Natural killer cell (primary cell): ENCODE results near the gene FAIM2. TPM values are rescaled to one million over a fixed set of nuclear protein-coding genes. Genes with fewer than 3 reads are reported as not detected.

Experiments
- ATAC-seq, 3 donors: fragments of 150-1000 bp in 2 of 3; fragments of 200-7000 bp in 1 of 3; cut with Tn5 transposase; 1 replicate in 1 of 3; 2 replicates in 2 of 3; pipeline ENCODE4 v1.10.0; 2021; ENCODE audit warnings: mild to moderate bottlenecking in 2 of 3, moderate library complexity in 2 of 3
- DNase-seq, 2 donors: peaks; one replicate each; pipeline versions ENCODE4 v3.0.0 to v3.0.0-alpha.2; 2013 to 2021; ENCODE audit warnings: mixed read lengths in 1 of 2
- H3K27ac ChIP-seq: one replicate; pipeline ENCODE4 v1.5.1; 2013; ENCODE audit warnings: mild to moderate bottlenecking, low read length
- H3K27me3 ChIP-seq: one replicate; pipeline ENCODE4 v1.6.1; 2013; ENCODE audit warnings: low read length; ENCODE audit not compliant: control insufficient read depth, insufficient read depth
- H3K36me3 ChIP-seq: one replicate; pipeline ENCODE4 v1.6.1; 2013; ENCODE audit warnings: low read length; ENCODE audit not compliant: control insufficient read depth, insufficient read depth
- H3K4me1 ChIP-seq: one replicate; pipeline ENCODE4 v1.6.1; 2013; ENCODE audit warnings: low read length; ENCODE audit not compliant: control insufficient read depth, insufficient read depth
- H3K4me3 ChIP-seq: one replicate; pipeline ENCODE4 v1.5.1; 2013; ENCODE audit warnings: low read length
- H3K9me3 ChIP-seq: one replicate; pipeline ENCODE4 v1.6.1; 2013; ENCODE audit warnings: low read length; ENCODE audit not compliant: control insufficient read depth, insufficient read depth
- H3K27ac Mint-ChIP-seq, 2 donors: one replicate each; pipeline ENCODE4 v1.8.0; 2022; ENCODE audit warnings: mild to moderate bottlenecking in 2 of 2, mixed read lengths in 2 of 2, moderate library complexity in 1 of 2
- H3K27me3 Mint-ChIP-seq, 2 donors: one replicate each; pipeline ENCODE4 v1.8.0; 2022; ENCODE audit warnings: low read depth in 2 of 2, mixed read lengths in 2 of 2
- H3K36me3 Mint-ChIP-seq: one replicate; pipeline ENCODE4 v1.8.0; 2022; ENCODE audit warnings: mixed read lengths
- H3K4me1 Mint-ChIP-seq, 2 donors: one replicate each; pipeline ENCODE4 v1.8.0; 2022; ENCODE audit warnings: mixed read lengths in 2 of 2
- H3K4me3 Mint-ChIP-seq: one replicate; pipeline ENCODE4 v1.8.0; 2022; ENCODE audit warnings: mild to moderate bottlenecking, moderate library complexity, mixed read lengths
- H3K9me3 Mint-ChIP-seq, 2 donors: one replicate each; pipeline ENCODE4 v1.8.0; 2022; ENCODE audit warnings: mixed read lengths in 2 of 2
- WGBS: methylation state at CpG from one replicate; pipeline ENCODE4 v1.1.7; 2013; ENCODE audit warnings: missing lambda C conversion rate; ENCODE audit not compliant: insufficient coverage; 5-methylcytosine and 5-hydroxymethylcytosine counted together
- intact Hi-C: fragments of 100-400 bp; cut with micrococcal nuclease; formaldehyde crosslinking; loops from one replicate; pipeline ENCODE4 v1.14.2; 2022
- total RNA-seq, 4 donors: library from RNA; stranded (reverse); fragments of 120-200 nt in 1 of 4; gene quantifications; one replicate each; pipeline versions ENCODE4 v1.2.3 to v1.2.4, GENCODE V29; 2013 to 2022
- TF ChIP-seq, protein P1 (sequence below): fragments of 200-600 bp; IDR thresholded peaks from one replicate; pipeline ENCODE4 v1.8.0; 2022; ENCODE audit warnings: antibody characterized with exemption

FAIM2 gene
- total RNA-seq, 3 donors from 2014 or later (not counting 1 experiment from before 2014, with no cell fraction given) = 0.09 to 0.57 TPM; not detected in 1

DNA sequence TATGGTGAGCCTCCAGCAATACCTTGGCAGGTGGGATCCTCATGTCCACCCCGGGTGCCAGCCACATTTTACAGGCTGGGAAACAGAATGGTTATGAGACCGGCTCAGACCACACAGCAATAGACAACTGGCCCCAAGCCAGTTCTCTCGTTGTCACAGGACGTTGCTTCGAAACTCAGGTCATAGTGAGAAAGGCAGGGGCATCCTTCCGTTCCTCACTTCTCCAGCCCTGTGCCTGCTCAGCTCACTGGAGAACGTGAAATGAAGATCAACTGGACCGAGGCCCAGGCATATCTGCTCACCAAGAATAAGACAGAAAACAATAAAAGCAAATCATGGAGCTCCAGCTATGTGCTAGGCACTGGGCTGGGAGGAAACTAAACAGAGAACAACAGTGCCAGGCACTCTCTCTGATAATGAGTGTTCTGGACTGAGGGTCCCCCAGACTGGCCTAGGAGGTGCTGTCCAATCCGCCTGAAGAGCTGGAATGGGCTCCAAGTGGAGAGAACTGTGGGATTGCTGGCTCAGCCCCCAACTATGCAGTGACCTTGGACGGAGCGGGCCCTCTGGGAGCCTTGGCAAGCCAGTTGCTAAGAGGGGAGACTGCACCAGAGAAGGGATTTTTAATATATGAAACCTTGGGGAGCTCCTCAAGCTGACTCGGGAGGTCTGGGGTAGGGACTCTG, 18.8 kb upstream of the FAIM2 start:
- ATAC-seq (no peak), DNase-seq (no peak)
- no peaks in the 10 kb centered on the region for H3K9me3 ChIP-seq
- Mint-ChIP-seq H3K27ac (no peak overlapping the region), H3K27me3 (peaks cover 0 to 5% of the 10 kb centered on the region in 2 donors), H3K9me3 (no peaks in the 10 kb centered on the region), H3K4me3 (no peak overlapping the region), H3K4me1 (no peaks in the 10 kb centered on the region), H3K36me3 (no peaks in the 10 kb centered on the region)
- intact Hi-C loops = no loop called here
- no peaks in the 10 kb centered on the region for H3K36me3 ChIP-seq
- TF ChIP-seq, protein P1, sequence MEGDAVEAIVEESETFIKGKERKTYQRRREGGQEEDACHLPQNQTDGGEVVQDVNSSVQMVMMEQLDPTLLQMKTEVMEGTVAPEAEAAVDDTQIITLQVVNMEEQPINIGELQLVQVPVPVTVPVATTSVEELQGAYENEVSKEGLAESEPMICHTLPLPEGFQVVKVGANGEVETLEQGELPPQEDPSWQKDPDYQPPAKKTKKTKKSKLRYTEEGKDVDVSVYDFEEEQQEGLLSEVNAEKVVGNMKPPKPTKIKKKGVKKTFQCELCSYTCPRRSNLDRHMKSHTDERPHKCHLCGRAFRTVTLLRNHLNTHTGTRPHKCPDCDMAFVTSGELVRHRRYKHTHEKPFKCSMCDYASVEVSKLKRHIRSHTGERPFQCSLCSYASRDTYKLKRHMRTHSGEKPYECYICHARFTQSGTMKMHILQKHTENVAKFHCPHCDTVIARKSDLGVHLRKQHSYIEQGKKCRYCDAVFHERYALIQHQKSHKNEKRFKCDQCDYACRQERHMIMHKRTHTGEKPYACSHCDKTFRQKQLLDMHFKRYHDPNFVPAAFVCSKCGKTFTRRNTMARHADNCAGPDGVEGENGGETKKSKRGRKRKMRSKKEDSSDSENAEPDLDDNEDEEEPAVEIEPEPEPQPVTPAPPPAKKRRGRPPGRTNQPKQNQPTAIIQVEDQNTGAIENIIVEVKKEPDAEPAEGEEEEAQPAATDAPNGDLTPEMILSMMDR = no peak
- H3K4me3 ChIP-seq = no peak overlapping the region
- no peaks in the 10 kb centered on the region for H3K27me3 ChIP-seq
- no peaks in the 10 kb centered on the region for H3K4me1 ChIP-seq
- no peak overlapping the region for H3K27ac ChIP-seq
- 87% methylated on average over 12 of the region's 12 CpGs for WGBS

DNA sequence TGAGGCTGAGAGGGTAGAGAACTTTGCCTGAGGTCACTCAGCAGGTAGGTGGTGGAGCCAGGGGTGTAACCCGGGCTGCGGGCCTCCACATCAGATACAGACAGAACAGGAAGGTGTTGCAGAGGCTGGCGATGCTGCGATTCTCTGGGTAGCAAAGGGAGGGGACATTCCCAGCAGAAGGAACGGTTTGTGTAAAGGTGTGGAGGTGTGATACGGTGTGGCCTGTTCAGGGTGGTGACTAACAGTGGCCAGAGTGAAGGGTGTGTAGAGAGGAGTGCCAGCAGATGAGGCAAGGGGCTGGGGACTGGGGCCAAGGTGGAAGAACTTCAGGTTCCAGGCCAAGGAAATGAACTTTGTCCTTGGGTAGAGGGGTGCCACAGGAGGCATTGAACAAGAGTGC, 18.2 kb upstream of the FAIM2 start:
- Mint-ChIP-seq H3K4me1 (no peaks in the 10 kb centered on the region), H3K27ac (no peak overlapping the region), H3K9me3 (no peaks in the 10 kb centered on the region), H3K36me3 (no peaks in the 10 kb centered on the region), H3K27me3 (peaks cover 0 to 5% of the 10 kb centered on the region in 2 donors), H3K4me3 (no peak overlapping the region)
- H3K27ac ChIP-seq = no peak overlapping the region
- H3K4me3 ChIP-seq = no peak overlapping the region
- DNase-seq (no peak), ATAC-seq (no peak)
- intact Hi-C loops = no loop called here
- H3K27me3 ChIP-seq = no peaks in the 10 kb centered on the region
- 79% methylated on average over 6 of the region's 6 CpGs for WGBS
- H3K36me3 ChIP-seq = no peaks in the 10 kb centered on the region
- H3K4me1 ChIP-seq = no peaks in the 10 kb centered on the region
- H3K9me3 ChIP-seq = no peaks in the 10 kb centered on the region
- TF ChIP-seq, protein P1 = no peak

DNA sequence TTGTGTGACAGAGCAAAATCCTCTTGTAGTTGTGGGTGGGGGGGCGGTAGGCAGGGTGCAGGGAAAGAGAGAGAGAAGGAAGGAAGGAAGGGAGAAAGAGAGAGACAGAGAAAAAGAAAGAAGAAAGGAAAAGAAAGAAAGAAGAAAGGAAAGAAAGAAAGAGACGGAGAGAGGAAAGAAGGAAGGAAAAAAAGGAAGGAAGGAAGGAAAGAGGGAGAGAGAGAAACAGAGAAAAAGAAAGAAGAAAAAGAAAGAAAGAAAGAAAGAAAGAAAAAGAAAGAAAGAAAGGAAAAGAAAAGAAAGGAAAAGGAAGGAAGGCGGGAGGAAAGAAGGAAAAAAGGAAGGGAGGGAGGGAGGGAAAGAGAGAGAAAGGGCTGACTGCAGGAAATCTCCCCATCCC, 17.6 kb upstream of the FAIM2 start:
- Mint-ChIP-seq H3K27ac (no peak overlapping the region), H3K36me3 (no peaks in the 10 kb centered on the region), H3K27me3 (peaks cover 0 to 5% of the 10 kb centered on the region in 2 donors), H3K9me3 (no peaks in the 10 kb centered on the region), H3K4me3 (no peak overlapping the region), H3K4me1 (no peaks in the 10 kb centered on the region)
- no peak for DNase-seq
- Histone ChIP-seq H3K27me3 (no peaks in the 10 kb centered on the region), H3K4me3 (no peak overlapping the region), H3K27ac (no peak overlapping the region), H3K9me3 (no peaks in the 10 kb centered on the region), H3K4me1 (no peaks in the 10 kb centered on the region), H3K36me3 (no peaks in the 10 kb centered on the region)
- TF ChIP-seq, protein P1 = no peak
- intact Hi-C loops = no loop called here
- no peak for ATAC-seq
- WGBS = 79% methylated on average over 3 of the region's 3 CpGs

DNA sequence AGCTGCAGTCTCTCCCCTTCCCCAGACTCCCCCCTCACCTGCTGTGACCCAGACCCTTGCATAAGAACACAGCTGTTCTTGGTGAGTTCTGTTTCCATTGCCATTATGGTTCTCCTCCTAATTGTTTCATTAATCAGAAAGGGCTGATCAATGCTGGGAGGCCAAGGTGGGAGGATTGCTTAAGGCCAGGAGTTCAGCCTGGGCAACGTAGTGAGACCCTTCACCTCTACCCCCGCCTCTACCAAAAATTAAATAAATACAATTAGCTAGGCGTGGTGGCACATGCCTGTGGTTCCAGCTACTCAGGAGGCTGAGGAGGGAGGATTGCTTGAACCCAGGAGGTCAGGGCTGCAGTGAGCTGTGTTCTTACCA, 17.2 kb upstream of the FAIM2 start:
- no peaks in the 10 kb centered on the region for H3K27me3 ChIP-seq
- DNase-seq (no peak), ATAC-seq (no peak)
- no peaks in the 10 kb centered on the region for H3K4me1 ChIP-seq
- H3K36me3 Mint-ChIP-seq = no peaks in the 10 kb centered on the region
- no peaks in the 10 kb centered on the region for H3K9me3 ChIP-seq
- no peak overlapping the region for H3K4me3 ChIP-seq
- TF ChIP-seq, protein P1 = no peak
- no peak overlapping the region for H3K4me3 Mint-ChIP-seq
- no peaks in the 10 kb centered on the region for H3K4me1 Mint-ChIP-seq
- no peaks in the 10 kb centered on the region for H3K36me3 ChIP-seq
- peaks cover 0 to 5% of the 10 kb centered on the region in 2 donors for H3K27me3 Mint-ChIP-seq
- intact Hi-C loops = no loop called here
- no peak overlapping the region for H3K27ac Mint-ChIP-seq
- no peak overlapping the region for H3K27ac ChIP-seq
- no peaks in the 10 kb centered on the region for H3K9me3 Mint-ChIP-seq
- 81% methylated on average over 1 of the region's 3 CpGs for WGBS
